Stimulated activated naive CD8-positive, alpha-beta T cell treated with anti-CD3 and anti-CD28 coated beads, Interleukin-15, Interleukin-2, amounts not matched to agents 100 U/mL and 50 U/mL, for 24 hours (primary cell): ENCODE measurements around the gene TRIM42.

Experiments used
- ATAC-seq: fragments of 150-1000 bp; cut with Tn5 transposase; one replicate; pipeline ENCODE4 v1.10.0; 2021
- DNase-seq: peaks from one replicate; pipeline ENCODE4 v3.0.0; 2021

TRIM42 gene

DNA sequence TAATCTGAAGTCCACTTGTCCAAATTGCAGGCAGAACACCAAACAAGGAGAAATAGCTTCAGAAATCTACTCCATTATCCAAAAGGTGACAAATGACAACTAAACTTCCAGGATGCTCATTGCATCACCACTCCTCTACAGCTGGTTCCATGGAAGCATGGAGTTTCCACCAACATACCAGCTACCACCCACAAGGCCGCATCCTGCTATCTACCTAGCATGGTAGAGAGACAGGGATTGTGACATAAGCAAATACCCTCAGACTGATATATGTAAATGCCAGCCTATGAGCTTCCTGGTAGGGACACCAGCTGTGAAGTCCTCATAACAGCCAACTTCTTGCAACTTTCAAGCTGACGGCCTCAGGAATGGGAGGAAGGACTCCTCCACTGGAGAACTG is at the start of gene TRIM42:
Gene TRIM42, plus strand, starts transcription at position 301 of the 400 bp plus-strand sequence. CDS start 166 bp downstream, outside the sequence.
- no peak for DNase-seq
- no peak for ATAC-seq

DNA sequence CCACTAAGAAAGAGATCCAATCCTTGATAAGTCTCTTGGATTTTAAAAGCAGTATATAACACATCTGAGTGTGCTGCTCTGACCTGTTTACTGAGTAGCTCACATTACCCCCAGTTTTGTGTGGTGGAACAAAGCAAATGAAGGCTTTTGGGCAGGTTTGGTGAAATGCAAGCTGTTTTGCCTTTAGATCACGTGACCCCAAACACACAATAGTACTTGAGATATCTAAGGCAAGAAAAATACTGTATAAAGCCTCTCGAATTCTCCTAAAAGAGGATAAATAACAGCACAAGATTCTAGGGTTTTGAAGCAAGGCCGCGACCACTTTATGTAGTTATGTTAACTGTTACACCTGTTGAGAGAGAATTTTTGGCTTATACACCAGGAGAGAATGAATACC is 49.3 kb upstream of the TRIM42 start:
- DNase-seq, result no peak
- no peak for ATAC-seq

DNA sequence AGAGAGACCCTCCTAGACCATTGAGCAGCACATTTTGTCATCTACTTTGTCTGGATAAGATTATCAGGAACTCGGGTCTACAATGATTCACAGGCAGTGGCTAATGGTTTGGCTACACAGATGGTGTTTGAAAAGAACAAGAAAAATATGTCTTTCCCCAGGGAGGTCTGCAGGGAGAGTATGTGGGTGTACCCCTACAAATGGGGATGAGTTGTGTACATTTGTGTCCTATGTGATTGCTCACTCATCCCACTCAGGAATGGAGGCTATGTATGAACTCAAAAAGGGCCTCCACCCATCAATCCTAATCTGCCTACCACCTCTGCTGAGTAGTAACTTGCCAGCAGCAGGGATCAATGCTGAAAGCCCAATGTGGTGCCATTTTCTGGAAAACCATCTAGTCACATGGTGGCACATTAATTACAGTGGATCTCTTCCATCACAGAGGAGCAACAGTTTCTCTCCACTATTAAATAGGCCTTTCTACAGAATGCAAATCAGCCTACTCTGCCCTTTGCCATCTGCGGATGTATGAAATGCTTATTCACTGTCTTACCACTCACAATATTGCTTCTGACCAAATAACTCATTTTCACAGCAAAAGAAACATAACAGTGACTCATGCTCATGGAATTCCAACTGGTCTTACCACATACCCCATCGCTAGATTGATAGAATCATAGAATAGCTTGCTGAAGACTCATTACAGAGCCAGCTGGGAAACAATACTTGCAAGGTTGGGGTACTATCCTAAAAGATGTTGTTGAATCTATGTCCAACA is 48.3 kb upstream of the TRIM42 start:
- ATAC-seq (no peak), DNase-seq (no peak)

DNA sequence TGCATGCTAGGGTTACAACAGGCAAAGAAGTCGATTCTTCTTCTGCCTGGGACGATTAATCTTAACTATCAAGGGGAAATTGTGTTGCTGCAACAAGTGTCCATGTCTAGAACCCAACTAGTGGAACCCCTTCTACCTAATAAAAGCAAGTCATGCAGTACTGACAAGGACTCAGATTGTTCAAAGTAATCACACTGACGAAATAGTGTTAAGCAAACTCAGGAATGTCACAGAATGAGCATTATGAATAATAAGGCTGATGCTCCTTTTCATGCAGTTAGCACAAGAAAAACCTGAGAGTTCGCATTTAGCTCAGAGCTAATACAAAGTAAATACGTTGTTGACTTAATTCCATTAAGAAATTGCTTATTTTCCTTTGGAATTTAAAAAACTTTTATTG is 47.5 kb upstream of the TRIM42 start:
- no peak for DNase-seq
- no peak for ATAC-seq

DNA sequence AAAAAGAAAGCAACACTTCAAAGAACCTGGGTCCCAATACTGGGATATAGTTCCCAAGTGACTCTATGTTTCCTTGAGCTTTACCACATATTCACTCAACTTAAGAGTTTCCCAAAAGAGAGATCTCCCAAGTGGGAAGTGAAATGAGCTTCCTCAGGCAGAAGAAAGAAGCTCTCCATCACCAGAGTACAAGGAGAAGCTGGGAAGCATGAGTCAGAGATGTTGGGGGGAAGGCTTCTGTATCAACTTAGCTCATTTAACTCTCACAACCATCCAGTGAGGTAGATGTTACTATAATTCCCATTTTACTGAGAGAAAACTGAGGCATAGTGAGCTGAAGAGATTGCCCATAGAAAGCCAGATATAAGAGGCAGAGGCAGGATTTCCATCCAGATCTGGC is 47.0 kb upstream of the TRIM42 start:
- DNase-seq (no peak), ATAC-seq (no peak)

DNA sequence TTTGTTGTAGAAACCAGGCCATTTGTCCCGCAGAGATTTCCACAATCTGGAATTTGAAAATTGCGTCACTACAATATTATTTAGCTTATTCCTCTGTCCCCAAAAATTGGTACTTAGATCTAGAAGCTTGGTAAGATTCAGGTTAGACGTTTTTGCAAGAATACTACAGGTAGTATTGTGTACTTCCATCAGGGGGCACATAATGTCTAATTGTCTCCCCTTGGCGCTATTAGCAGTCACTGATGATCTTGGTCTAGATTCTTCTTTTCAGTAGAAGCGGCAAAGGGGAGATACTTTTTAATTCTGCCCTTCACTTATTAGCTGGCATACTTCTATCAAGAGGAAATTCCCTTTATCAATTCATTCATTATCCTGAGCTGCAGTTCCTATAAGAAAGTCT is 42.6 kb upstream of the TRIM42 start:
- ATAC-seq, result no peak
- DNase-seq, result no peak

DNA sequence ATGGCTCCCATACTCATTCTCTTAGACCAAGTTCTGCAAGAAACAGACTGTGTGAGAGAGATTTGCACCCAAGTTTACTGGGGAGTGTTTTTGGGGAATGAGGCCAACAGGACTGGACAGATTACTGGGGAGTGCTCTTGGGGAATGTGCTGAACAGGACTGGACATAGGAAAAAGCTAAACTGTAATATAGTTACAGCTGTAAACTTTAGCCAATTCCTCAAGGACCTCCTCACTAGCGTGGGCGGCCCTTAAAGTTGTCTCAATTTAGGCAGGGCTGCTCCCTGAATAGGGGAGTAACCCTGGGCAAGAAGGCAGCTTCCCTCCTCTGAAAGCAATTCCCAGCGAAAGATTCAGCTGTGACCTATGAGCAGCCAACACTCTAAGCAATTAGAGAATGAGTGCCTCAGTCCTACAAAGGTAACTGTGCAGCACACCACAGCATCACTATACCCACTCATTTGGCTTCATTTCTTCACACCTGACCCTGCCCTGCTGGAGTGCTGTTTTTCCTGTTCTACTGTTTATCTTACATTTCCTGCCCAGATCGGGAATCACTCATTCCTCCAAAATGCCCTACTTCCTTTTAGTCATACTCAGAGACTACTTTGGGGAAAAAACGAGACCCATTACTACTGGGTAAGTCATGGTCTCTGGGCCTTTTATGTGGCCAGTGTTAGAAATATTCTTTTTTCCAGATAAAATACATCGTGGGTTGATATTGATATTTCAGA is 41.3 kb upstream of the TRIM42 start:
- DNase-seq (no peak), ATAC-seq (no peak)

DNA sequence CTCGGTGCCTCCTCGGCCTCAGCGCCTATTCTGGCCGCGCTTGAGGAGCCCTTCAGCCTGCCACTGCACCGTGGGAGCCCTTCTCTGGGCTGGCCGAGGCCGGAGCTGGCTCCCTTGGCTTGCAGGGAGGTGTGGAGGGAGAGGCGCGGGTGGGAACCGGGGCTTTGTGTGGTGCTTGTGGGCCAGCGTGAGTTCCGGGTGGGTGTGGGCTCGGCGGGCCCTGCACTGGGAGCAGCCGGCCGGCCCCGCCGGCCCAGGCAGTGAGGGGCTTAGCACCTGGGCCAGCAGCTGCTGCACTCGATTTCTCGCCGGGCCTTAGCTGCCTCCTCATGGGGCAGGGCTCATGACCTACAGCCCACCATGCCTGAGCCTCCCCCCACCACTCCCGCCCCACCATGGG is 26.6 kb upstream of the TRIM42 start:
- no peak for DNase-seq
- no peak for ATAC-seq

DNA sequence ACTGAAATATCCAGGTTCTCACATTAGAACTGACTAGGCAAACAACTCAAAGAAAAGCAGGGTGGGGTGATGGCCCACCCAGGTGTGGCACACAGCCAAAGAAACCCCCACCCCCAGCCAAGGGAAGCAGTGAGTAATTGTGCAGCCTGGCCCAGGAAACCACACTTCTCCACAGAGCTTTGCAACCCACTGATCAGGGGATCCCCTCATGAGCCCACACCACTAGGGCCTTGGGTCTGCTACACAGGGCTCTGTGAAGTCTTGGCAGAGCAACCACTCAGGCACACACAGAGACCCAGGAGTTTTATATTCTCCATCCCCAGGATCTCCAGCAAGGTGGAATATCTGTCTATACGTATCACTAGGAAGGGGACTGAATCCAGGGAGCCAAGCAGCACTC is 22.2 kb upstream of the TRIM42 start:
- ATAC-seq (no peak), DNase-seq (no peak)

DNA sequence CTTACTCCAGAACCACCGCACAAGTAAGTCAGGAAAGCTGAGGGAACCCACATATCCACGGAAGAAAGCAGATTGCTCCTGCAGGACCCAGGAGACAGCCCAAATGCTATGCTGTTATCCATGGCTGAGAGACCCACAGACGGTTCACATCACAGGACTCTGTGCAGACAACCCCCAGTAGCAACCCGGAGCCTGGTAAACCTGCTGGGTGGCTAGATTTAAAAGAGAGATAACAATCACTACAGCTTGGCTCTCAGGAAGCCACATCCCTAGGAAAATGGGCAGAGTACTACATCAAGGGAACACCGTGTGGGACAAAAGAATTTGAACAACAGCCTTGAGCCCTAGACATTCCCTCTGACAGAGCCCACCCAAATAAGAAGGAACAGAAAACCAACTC is 13.8 kb upstream of the TRIM42 start:
- ATAC-seq (no peak), DNase-seq (no peak)

DNA sequence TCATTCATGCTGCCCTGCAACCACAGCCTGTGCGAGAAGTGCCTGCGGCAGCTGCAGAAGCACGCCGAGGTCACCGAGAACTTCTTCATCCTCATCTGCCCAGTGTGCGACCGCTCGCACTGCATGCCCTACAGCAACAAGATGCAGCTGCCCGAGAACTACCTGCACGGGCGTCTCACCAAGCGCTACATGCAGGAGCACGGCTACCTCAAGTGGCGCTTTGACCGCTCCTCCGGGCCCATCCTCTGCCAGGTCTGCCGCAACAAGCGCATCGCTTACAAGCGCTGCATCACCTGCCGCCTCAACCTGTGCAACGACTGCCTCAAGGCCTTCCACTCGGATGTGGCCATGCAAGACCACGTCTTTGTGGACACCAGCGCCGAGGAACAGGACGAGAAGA is 4.7 kb downstream of the TRIM42 start:
- ATAC-seq, result no peak
- DNase-seq, result no peak

DNA sequence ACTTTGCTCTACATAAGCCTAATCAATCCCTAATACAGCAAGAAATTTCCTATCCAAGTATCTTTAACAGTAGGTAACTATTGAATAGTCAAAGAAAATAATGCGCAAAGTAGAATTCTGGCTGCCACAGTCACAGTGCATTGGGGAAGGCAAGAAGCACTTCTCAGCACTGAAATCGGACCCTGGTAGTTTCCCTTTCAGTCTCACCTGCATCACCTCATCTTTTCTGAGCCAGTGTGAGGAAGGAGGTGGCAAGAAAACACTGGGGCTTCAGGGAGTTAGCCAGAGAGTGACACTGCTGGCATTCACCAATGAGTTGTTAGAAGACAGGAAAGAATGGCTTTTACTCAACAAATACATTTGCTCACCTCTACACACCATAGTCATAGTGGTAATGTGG is 8.3 kb downstream of the TRIM42 start:
- no peak for ATAC-seq

DNA sequence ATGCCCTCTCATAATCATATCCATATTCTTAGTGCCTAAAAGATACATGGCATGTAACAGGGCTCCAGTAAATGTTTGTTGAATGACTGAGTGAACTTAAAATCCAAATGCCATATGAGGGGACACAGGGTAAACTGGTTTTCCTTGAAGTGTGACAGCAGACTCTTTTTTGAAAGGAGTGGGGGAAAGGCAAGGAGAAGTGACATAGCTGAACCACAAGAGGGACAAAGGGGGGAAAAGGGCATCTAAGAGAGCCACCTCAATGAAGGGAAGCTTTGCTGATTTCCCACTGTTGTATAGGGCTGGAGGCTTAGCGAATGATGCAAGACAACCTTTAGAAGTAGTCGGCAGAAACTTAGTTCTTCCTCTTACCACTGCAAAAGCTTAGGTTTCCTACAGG is 9.1 kb downstream of the TRIM42 start:
- ATAC-seq, result no peak
- no peak for DNase-seq

More for the DNA sequence above, 8.3 kb downstream of the TRIM42 start:
- DNase-seq, result no peak

DNA sequence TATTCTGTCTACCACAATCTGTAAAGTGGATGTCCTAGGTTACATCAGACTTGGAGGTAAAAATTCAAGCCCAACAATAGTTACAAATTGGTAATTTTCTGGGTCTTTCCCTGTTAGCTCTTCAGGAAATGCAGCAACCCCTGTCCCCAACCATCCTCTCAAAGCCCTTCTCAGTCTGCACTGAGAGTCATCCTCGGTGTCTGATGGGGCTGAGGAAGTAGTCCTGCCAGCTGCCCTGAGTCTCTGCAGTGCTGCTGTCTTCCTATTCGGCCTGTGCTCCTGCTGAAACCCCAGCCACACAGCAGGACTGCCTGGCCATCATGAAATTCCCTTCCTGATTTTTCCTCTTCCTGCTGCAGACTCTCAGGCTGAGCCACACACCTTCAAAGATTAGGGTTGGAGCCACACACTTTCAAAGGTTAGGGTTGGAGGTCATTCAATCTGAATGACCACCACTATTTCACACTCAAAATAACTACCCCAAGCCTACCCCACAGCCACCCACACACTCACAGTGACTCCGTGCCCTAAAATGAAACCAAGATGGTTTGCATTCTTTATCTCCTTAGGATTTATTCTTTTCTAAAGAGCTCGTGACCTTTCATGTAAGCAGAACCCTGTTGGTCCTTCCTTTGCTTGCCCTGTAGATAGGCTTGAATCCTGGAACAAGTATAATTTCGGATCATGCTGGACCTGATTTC is 17.6 kb downstream of the TRIM42 start:
- no peak for DNase-seq
- no peak for ATAC-seq

DNA sequence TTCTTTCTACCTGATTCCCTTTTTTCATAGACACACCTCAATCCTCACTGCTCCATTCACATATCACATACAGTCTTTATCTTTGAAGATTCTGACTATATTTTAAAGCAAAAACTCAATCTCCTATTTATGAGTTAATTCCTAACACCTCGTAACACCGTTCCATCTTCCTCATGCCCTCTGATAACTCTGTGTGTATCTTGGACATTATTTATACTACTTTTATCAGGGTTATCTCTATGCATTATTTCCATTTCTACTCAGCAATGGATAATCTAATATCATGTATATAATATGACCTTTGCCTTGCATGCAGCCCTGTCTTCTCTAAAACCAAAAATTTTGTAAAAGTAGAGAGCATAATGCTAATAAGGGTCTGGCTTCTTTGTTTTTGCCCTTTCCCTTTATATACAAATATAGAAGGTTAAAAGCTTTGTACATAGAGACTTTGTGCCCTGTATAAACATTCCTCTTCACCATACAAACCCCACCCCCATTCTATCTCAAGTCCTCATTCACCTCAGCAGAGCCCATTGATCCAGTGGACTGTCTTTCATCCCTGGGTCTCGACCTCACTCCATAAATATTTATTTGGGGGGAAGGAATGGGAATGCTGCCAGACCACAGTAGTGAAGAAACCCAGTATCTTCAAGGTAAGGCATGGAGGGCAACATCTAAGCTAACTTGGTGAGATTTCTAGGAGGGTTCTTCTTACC is 21.8 kb downstream of the TRIM42 start:
- no peak for ATAC-seq
- no peak for DNase-seq

DNA sequence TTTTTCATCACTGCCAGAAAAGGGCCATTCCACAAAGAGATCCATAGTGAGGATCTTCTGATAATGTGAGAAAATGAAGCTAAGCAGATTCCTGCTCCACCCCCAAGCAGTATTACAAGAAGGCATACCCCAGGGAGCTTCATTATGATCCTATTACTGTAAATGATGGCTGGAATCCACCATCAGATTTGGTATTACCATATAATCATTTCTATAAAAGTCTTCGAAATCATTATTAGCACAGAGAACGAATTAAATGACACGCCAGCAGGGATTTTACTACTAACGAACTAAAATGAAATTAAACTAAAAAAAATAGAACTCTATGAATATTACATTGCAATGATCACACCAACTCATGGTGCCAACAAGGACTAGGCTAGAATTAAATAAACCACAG is 24.4 kb downstream of the TRIM42 start:
- no peak for ATAC-seq
- DNase-seq, result no peak

DNA sequence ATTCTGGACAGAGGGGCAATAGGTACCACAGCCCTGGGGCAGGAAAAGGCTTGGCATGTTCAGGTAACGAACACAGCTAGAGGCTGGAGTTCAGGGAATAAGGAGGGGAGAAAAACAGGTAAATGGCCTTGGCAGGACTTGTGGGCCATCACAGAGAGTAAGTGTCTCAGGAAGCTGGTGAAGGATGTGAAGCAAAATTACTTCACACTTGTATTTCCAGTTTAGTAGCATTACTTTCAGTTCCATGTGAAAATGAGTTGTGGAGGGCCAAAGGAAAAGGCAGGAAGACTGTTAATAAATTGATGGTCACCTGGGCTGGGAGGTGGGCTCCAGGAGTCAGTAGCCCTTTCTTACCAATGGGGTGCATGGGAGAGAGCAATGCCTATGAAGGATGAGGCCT is 25.6 kb downstream of the TRIM42 start:
- DNase-seq (no peak), ATAC-seq (no peak)

DNA sequence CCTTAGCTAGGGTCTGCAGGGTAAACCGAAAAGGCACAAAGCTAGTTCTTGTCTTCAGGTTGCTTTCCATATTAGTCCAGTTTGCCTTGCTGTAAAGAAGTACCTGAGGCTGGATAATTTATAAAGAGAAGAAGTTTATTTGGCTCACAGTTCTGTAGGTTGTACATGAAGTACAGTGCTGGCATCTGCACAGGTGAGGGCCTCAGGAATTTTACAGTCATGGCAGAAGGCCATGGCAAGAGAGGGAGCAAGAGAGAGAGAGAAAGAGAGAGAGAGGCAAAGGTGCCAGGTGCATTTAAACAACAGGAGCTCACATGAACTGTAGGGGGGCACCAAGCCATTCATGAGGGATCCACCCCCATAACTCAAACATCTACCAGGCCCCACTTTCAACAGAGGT is 26.9 kb downstream of the TRIM42 start:
- ATAC-seq (no peak), DNase-seq (no peak)

DNA sequence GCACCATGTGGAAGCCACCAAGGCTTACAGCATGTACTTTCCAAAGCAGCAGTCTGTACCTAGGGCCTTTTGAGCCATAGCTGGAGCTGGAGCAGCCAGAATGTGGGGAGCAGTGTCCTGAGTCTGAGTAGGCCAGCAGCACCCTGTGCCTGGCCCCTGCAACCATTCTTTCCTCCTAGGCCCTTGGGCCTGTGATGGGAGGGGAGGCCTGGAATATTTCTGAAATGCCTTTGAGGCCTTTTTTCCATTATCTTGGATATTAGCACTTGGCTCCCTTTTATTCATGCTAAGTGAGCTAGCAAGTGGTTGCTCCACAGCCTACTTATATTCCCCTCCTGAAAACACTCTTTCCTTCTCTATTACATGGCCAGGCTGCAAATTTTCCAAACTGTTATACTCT is 28.1 kb downstream of the TRIM42 start:
- ATAC-seq (no peak), DNase-seq (no peak)

DNA sequence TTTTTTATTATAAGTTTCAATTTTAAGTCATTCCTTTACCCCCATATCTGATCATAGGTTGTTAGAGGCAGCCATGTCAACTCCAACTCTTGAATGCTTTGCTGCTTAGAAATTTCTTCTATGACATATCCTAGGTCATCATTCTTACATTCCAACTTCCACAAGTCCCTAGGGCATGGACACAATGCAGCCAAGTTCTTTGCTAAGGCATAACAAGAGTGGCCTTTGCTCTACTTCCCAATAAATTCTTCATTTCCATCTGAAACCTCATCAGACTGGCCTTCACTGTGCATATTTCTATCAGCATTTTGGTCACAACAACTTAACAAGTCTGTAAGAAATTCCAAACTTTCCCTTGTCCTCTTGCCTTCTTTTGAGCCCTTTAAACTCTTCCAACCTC is 28.5 kb downstream of the TRIM42 start:
- ATAC-seq (no peak), DNase-seq (no peak)

DNA sequence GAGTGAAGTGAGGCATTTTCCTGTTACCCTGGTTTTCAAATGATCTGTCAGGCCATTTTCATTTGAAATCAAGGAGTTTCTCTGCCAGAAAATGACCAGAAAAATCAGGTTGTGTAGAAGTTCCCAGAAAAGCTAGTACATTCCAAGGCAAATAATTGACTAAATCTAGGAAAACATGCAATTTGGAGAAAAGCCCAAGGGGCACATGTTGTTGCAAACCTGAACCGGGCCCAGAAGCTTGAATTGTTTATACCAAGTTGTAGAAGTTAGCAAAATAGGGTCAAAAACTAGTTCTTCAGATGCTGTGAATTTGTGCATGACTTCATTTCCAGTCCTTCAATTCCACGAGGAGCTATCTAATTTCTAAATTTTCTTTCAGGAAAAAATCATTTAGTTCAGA is 31.0 kb downstream of the TRIM42 start:
- DNase-seq (no peak), ATAC-seq (no peak)

DNA sequence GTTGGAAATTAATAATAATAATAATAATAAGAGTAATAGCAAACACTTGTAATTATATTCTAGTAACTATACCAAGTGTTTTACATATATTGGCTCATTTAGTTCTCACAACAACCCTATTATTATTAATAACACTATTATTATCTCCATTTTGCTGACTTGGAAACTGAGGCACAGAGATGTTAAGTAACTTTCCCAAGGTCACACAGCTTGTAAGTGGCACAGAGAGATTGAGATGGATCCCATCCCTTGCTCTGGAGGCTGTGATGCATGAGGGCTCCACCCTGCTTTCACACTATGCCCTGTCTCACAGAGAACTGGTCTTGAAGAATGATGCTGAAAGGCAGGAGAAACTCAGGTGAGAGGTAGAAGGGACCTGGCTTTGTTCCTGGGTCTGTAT is 31.9 kb downstream of the TRIM42 start:
- ATAC-seq, result no peak
- no peak for DNase-seq
